SK-N-MC (cell line): ENCODE data around the gene ZIC1.
A peak's percentile ranks its signal among the peaks of the same experiment; 100 is the strongest.

ENCODE experiments used
- DNase-seq: peaks from one replicate; pipeline ENCODE4 v3.0.0-alpha.2; 2011; ENCODE audit warnings: low read depth, low spot score
- H3K27ac ChIP-seq: fragments of 200-600 bp; sonication (generic); 2 replicates; pipeline ENCODE4 v1.5.1; 2016; ENCODE audit warnings: mixed run types
- H3K36me3 ChIP-seq: fragments of 200-600 bp; sonication (generic); 2 replicates; pipeline ENCODE4 v1.6.1; 2017; ENCODE audit warnings: antibody characterized with exemption, low read length, mixed read lengths; ENCODE audit not compliant: insufficient read depth
- H3K4me3 ChIP-seq: fragments of 200-600 bp; sonication (generic); 2 replicates; pipeline ENCODE4 v1.5.1; 2016
- H3K9ac ChIP-seq: fragments of 200-600 bp; sonication (generic); 2 replicates; pipeline ENCODE4 v1.8.0; 2017; ENCODE audit warnings: mixed run types, mixed read lengths; ENCODE audit not compliant: insufficient read length
- H3K9me3 ChIP-seq: fragments of 200-600 bp; sonication (generic); 2 replicates; pipeline ENCODE4 v1.6.1; 2017; ENCODE audit warnings: low read depth, mild to moderate bottlenecking, antibody characterized with exemption, low read length, moderate library complexity, mixed read lengths
- EZH2 ChIP-seq: fragments of 200-600 bp; sonication (generic); IDR thresholded peaks from one replicate; pipeline ENCODE4 v1.6.1; 2017; ENCODE audit warnings: antibody characterized with exemption
- FOXP2 ChIP-seq: optimal IDR thresholded peaks from 2 replicates; pipeline ENCODE3; 2011; ENCODE audit warnings: mild to moderate bottlenecking, moderate library complexity; ENCODE audit not compliant: insufficient read depth; ENCODE audit errors: extremely low read length, control extremely low read depth
- POLR2AphosphoS5 ChIP-seq: IDR thresholded peaks from 2 replicates; pipeline ENCODE4 v1.6.1; 2012; ENCODE audit warnings: mild to moderate bottlenecking, low read depth, low read length, borderline replicate concordance

The ZIC1 gene

DNA sequence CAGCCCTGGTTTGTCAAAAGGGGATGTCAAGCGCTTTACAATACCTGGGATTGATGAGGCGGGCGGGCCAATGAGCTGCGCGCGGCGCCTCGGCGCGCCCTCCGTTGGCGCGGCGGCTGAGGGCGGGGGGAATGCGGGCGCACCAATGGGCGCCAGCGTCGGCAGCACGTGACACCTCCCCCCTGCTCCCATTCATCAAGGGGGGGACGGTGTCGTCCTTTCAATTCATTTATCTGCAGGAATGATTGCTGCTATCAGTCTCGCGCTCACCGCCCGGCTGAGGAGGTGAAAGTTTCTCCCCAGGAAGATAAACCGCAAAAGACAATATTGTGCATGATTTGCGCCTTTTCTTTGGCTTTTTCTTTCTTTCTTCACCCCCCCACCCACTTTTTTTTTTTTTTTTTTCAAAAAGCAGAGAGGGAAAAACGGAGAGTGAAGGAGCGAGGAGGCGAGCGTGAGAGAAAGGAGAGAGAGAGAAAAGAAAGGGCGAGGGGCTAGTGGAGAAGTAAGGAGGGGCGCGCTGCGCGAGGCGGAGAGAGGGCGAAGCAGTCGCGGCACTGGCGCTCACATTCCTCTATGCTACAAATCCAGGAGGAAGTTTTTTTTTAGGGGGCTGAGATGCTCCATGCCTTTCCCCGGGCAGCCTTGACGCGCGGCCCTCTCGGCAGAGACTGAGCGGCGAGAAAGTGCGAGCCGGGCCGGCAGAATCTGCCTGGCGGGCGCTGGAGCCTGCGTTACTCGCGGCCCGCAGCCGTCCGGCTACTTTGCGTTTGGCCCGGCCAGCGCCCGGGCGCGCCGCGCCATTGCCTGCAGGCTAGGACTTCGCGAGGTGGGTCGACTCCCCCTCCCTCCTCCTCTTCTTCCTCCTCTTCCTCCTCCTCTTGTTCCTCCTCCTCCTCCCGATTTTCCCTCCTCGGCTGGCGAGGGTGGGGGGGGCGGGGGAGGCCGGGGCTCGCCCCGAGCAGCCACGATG lies at the start of gene ZIC1:
Gene ZIC1, plus strand, starts transcription at position 223 of the 973 bp plus-strand sequence. Its CDS starts 748 bp downstream, at position 971.
- DNase-seq: no peak
- Histone ChIP-seq H3K36me3 (no peaks in the 10 kb centered on the region; the same call in 1 of the 2 replicates), H3K9ac (no peak within 1 kb of the TSS), H3K4me3 (no peak within 1 kb of the TSS), H3K27ac (no peak within 1 kb of the TSS), H3K9me3 (no peaks in the 10 kb centered on the region)
- TF ChIP-seq POLR2AphosphoS5 (no peak), FOXP2 (no peak), EZH2 (no peak)

DNA sequence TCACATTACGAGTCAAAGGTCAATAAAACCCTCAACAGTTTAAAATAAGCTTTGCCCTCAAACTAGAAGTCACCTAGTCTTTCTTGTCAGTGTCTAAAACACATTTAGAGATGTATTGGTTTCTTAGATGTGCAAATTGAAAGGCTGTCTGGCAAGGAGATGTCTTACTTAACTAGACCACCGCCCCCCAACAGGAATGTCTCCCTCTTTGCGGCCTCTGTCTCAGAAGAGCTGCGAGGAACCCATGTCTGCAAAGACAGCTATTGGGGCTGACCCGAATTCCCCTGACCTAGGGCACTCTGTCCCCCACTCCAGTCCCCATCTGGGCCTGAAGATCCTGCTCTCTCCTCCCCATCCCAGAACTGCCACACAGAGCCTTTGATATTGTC lies 49.1 kb upstream of the ZIC1 start:
- H3K27ac ChIP-seq: no peak overlapping the region
- no peak for DNase-seq
- no peak overlapping the region for H3K4me3 ChIP-seq
- TF ChIP-seq EZH2 (no peak), FOXP2 (no peak), POLR2AphosphoS5 (no peak)
- H3K36me3 ChIP-seq: no peaks in the 10 kb centered on the region
- H3K9ac ChIP-seq: no peak overlapping the region
- no peaks in the 10 kb centered on the region for H3K9me3 ChIP-seq

DNA sequence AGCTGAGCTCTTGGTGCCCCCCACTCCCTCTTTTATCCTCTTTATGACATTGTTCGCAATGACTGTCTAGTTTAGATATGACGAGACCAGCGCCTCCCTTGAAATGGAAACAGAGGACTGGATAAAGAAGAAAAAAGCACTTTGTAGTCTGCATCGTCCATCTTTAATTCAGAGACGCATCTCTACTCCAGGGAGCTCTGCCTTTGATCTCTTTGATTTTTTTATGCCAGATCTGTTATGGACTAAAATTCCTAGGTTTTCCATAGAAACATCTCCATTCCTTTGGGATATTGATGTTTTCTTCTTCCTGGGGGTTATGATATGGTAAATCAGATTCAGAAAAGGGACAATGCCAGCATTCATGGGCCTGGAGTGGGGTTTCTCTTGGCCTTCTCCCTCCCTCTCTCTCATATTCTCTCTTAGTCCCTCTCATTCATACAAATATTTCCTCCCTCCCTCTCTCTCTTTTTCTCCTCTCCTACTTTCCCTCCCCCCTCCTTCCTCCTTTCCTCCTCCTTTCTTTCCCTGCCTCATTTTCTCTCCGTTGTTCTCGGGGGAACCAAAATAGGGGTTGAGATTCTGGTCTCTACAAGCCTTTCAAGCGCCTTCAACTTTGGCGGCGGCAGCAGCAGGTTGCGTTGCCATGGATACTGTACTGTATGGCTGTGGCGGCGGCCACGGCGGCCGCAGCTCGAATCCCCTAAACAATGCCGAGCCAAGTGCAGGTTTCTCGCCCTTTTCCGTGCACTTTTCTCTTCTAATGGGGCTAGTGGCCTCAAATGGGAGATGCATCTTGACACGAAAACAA lies 48.3 kb upstream of the ZIC1 start:
- no peaks in the 10 kb centered on the region for H3K9me3 ChIP-seq
- DNase-seq: no peak
- TF ChIP-seq POLR2AphosphoS5 (no peak), EZH2 (no peak), FOXP2 (no peak)
- H3K9ac ChIP-seq: no peak overlapping the region
- no peaks in the 10 kb centered on the region for H3K36me3 ChIP-seq
- H3K27ac ChIP-seq: no peak overlapping the region
- peak overlapping the region; percentile 43 for H3K4me3 ChIP-seq

DNA sequence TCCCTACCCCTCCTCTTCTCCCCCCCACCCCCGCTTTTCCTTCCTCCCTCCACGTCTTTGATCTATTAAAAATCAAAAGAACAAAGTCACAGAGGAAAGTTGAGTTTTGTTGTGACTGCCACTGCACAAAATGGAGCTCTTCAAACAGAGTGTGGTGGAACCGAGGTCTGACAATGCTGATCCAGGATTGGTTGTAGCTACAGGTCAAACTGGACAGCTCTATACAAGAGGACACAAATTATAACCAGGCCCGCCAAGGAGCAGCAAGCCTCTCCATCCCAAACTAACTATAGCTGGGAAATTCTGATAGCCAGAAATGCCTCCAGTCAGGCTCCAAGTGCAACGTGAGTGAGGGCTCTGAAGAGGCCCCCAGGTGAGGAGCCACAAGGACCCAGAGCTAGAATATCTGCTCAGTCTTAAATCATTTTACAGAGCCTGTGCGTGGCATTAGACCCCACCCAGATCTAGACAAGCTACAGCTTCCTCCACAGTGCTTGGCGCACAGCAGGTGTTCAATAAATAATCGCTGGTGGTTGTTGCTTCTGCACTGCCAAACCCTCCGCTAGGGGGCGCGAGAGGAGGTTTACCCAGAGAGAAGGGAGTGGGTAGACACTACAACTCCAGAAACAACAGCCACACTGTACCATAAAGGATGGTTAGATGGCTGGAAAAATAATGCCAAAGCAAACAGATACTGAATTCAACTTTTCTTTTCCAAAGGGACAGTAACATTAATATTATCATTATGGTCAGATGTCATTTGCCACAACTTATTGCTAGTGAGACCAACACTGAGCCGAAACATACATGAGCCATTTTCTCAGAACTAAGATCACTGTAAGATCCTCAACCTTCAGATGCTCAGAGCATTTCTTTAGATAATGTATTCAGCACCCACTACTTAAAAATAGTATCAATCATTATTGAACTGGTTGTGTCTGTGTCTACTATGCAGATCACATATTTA lies 47.4 kb upstream of the ZIC1 start:
- H3K9me3 ChIP-seq: no peaks in the 10 kb centered on the region
- H3K27ac ChIP-seq: no peak overlapping the region
- no peaks in the 10 kb centered on the region for H3K36me3 ChIP-seq
- TF ChIP-seq EZH2 (no peak), FOXP2 (peak; percentile 87), POLR2AphosphoS5 (no peak)
- H3K4me3 ChIP-seq: peak overlapping the region; percentile 43
- peak; percentile 45 for DNase-seq
- H3K9ac ChIP-seq: no peak overlapping the region

DNA sequence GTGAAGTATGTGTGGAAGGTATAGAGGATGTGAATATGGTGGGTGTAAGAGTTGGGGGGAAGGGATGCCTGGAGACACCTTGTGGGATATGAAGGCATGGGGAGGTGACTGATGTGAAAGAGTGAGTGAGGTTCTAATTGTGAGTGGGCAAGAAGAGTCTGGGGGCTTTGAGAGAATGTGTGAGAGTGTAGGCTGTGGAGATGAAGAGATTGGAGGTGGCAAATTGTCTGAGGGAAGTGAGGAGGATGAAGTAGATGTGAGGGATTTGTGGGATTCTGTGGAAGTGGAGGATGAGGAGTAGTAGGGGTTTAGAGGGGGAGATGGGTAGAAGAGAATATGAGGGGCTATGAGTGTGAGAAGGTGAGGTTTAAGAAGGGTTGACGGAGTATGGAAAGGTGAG lies 44.4 kb upstream of the ZIC1 start:
- TF ChIP-seq EZH2 (no peak), FOXP2 (no peak), POLR2AphosphoS5 (no peak)
- Histone ChIP-seq H3K27ac (no peak overlapping the region), H3K4me3 (no peak overlapping the region), H3K9me3 (no peaks in the 10 kb centered on the region), H3K36me3 (no peaks in the 10 kb centered on the region), H3K9ac (no peak overlapping the region)
- DNase-seq: no peak

DNA sequence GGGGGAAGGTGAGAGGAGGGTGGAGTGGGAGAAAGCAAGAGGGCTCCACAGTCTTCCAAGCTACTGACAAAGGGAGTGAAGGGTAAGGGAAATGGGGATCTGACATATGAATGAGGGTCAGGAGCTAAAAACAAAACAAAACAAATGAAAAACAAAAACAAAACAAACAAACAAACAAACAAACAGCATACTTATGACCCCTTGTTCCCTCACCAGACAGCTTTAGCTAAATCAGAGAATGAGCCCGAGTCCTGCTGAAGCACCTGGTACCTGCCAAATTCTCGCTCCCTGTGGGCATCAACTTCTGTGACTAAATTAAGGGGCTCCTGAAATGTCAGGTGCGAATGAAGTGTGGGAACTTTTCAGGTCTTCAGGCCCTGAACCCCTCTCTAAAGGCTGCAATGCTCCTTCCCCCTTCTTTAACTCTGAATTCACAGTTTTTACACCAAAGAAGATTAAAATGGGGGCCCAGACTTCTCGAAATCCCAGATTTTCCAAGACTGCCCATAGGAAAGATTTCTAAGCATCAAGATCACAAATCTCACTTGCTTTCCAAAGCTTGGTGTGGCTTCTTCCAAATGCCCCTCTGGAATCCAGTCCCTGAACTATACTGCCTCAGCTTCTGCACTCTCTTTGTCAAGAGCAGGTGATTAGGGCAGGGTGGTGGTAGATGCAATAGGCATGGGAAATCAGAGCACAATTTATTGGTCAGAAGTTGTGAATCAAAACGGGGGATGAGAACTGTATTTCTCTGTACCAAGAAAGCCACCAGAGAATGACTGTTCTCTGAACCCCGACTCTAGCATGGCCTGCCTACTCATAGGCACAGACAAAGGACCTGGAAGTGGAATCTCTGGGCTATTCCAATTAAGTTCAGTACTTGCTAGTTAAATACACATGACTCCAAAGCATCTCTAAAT lies 43.7 kb upstream of the ZIC1 start:
- no peak overlapping the region for H3K27ac ChIP-seq
- TF ChIP-seq POLR2AphosphoS5 (no peak), EZH2 (no peak), FOXP2 (no peak)

DNA sequence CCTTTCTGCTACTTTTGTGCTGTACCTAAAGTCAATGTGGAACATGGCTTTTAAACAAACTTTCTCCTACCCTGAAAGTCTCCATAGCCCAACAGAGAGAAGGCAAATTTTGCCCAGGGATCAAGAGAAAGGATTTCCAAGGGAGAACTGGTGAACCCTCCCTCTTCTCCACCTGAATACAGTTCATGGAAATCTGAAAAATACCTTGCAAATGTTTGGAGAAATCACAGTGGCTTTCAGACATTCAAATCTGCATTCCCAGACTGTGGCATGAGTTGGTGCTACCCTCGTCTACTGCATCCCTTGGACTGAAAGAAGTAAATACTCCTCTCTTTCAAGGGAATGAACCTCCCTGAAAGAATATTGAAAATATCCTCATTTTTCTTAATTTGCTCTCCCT lies 41.5 kb upstream of the ZIC1 start:
- TF ChIP-seq POLR2AphosphoS5 (no peak), FOXP2 (no peak), EZH2 (no peak)
- H3K4me3 ChIP-seq: no peak overlapping the region
- DNase-seq: no peak
- H3K9ac ChIP-seq: no peak overlapping the region
- H3K27ac ChIP-seq: no peak overlapping the region
- H3K36me3 ChIP-seq: no peaks in the 10 kb centered on the region
- no peaks in the 10 kb centered on the region for H3K9me3 ChIP-seq

More for the DNA sequence above, 43.7 kb upstream of the ZIC1 start:
- Histone ChIP-seq H3K9me3 (no peaks in the 10 kb centered on the region), H3K9ac (no peak overlapping the region), H3K36me3 (no peaks in the 10 kb centered on the region), H3K4me3 (no peak overlapping the region)
- DNase-seq: no peak
